A549 (cell line): Measurements from ENCODE around the gene OTOP2.

Experiments
- CEBPB ChIP-seq, 2 experiments: fragments of >200 bp in 1 of 2; sonication (Bioruptor Twin) in 1 of 2; formaldehyde crosslinking in 1 of 2; IDR thresholded peaks; 2 replicates each; pipeline ENCODE4 v1.6.1; 2012 to 2016
- CHD4 ChIP-seq: fragments of 200-600 bp; sonication (generic); IDR thresholded peaks from 2 replicates; pipeline ENCODE4 v1.6.1; 2016; ENCODE audit warnings: antibody characterized with exemption, mild to moderate bottlenecking, borderline replicate concordance
- MYC ChIP-seq: IDR thresholded peaks from 2 replicates; pipeline ENCODE4 v1.6.1; 2012; ENCODE audit warnings: mild to moderate bottlenecking, inconsistent platforms, low read length, improper control_type of control experiment, borderline replicate concordance
- POLR2A ChIP-seq: IDR thresholded peaks from 2 replicates; pipeline ENCODE4 v1.6.1; 2012; ENCODE audit warnings: mild to moderate bottlenecking, low read length
- RCOR1 ChIP-seq: fragments of 150-350 bp; IDR thresholded peaks from 2 replicates; pipeline ENCODE4 v1.6.1; 2014; ENCODE audit warnings: antibody characterized with exemption, low read length, low read depth
- TF ChIP-seq, protein P1 (sequence below): fragments of >200 bp; sonication (Bioruptor Twin); formaldehyde crosslinking; IDR thresholded peaks from 3 replicates; pipeline ENCODE4 v1.5.1; 2016
- TF ChIP-seq, protein P2 (sequence below): fragments of 250-450 bp; sonication (Bioruptor Pico); IDR thresholded peaks from 2 replicates; pipeline ENCODE4 v1.5.0; 2021; ENCODE audit warnings: mild to moderate bottlenecking, moderate library complexity, borderline replicate concordance
- TF ChIP-seq, protein P3 (sequence below): fragments of 150-350 bp; IDR thresholded peaks from 2 replicates; pipeline ENCODE4 v1.6.1; 2014; ENCODE audit warnings: low read depth, mild to moderate bottlenecking, low read length

DNA sequence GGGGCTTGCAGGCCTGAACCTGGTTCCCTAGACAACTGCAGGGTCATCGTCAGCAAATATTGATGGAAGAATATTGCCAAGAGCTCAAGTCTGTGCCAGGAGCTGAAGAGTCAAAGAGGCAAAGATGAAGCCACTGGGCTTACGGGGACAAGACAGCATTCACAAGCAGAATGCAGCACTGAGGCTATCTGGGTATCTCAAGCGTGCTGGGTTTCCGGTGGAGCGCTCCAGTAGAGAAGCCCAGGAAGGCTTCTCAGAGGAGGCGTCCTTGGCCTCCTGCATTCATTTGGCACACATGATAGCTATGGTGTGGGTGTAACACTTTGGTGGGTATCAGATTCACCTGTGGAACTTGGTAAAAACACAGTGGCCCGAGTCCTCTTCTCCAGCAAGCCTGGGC, 33.5 kb upstream of the OTOP2 start:
- TF ChIP-seq, protein P1, sequence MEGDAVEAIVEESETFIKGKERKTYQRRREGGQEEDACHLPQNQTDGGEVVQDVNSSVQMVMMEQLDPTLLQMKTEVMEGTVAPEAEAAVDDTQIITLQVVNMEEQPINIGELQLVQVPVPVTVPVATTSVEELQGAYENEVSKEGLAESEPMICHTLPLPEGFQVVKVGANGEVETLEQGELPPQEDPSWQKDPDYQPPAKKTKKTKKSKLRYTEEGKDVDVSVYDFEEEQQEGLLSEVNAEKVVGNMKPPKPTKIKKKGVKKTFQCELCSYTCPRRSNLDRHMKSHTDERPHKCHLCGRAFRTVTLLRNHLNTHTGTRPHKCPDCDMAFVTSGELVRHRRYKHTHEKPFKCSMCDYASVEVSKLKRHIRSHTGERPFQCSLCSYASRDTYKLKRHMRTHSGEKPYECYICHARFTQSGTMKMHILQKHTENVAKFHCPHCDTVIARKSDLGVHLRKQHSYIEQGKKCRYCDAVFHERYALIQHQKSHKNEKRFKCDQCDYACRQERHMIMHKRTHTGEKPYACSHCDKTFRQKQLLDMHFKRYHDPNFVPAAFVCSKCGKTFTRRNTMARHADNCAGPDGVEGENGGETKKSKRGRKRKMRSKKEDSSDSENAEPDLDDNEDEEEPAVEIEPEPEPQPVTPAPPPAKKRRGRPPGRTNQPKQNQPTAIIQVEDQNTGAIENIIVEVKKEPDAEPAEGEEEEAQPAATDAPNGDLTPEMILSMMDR, result no peak
- TF ChIP-seq MYC (no peak), POLR2A (no peak), RCOR1 (no peak), CEBPB (IDR thresholded peaks at IDR 0.05) (no peak), CHD4 (no peak)
- TF ChIP-seq, protein P2, sequence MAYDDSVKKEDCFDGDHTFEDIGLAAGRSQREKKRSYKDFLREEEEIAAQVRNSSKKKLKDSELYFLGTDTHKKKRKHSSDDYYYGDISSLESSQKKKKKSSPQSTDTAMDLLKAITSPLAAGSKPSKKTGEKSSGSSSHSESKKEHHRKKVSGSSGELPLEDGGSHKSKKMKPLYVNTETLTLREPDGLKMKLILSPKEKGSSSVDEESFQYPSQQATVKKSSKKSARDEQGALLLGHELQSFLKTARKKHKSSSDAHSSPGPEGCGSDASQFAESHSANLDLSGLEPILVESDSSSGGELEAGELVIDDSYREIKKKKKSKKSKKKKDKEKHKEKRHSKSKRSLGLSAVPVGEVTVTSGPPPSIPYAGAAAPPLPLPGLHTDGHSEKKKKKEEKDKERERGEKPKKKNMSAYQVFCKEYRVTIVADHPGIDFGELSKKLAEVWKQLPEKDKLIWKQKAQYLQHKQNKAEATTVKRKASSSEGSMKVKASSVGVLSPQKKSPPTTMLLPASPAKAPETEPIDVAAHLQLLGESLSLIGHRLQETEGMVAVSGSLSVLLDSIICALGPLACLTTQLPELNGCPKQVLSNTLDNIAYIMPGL (CRISPR knock-in tag), result no peak
- TF ChIP-seq, protein P3, sequence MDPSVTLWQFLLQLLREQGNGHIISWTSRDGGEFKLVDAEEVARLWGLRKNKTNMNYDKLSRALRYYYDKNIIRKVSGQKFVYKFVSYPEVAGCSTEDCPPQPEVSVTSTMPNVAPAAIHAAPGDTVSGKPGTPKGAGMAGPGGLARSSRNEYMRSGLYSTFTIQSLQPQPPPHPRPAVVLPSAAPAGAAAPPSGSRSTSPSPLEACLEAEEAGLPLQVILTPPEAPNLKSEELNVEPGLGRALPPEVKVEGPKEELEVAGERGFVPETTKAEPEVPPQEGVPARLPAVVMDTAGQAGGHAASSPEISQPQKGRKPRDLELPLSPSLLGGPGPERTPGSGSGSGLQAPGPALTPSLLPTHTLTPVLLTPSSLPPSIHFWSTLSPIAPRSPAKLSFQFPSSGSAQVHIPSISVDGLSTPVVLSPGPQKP, result no peak
